Uterus (tissue), 2 donors: ENCODE data around the gene HNRNPC.
"Not testable (repeated sequence)": the region's sequence is repeated elsewhere in the genome, so short reads cannot be mapped to it uniquely, and the experiment has no call there.

Experiments
- POLR2A ChIP-seq, 2 donors: fragments of 450-650 bp; IDR thresholded peaks; one replicate each; pipeline ENCODE4 v1.6.1; 2016; ENCODE audit warnings: antibody characterized with exemption in 2 of 2, mild to moderate bottlenecking in 1 of 2, moderate library complexity in 1 of 2
- TF ChIP-seq, protein P1 (sequence below), 4 experiments: fragments of 200-600 bp in 2 of 4; fragments of 450-650 bp in 2 of 4; sonication (generic) in 2 of 4; IDR thresholded peaks; one replicate each; pipeline ENCODE4 v1.5.1; 2016 to 2019; ENCODE audit warnings: antibody characterized with exemption in 4 of 4, mild to moderate bottlenecking in 2 of 4, moderate library complexity in 1 of 4

DNA sequence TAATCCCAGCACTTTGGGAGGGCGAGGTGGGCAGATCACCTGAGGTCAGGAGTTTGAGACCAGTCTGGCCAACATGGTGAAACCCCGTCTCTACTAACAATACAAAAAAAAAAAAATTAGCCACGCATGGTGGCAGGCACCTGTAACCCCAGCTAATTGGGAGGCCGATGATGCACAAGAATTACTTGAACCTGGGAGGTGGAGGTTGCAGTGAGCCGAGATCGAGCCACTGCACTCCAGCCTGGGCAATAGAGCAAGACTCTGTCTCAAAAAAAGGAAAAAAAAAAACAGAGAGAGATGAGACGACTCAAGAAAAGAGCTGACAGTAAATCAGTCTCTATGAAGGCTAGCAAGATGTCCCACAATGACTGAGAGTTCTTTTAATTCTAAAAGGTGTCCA lies 44.1 kb downstream of the HNRNPC start:
- not testable (repeated sequence) for TF ChIP-seq POLR2A (IDR thresholded peaks at IDR 0.05)
- TF ChIP-seq, protein P1, sequence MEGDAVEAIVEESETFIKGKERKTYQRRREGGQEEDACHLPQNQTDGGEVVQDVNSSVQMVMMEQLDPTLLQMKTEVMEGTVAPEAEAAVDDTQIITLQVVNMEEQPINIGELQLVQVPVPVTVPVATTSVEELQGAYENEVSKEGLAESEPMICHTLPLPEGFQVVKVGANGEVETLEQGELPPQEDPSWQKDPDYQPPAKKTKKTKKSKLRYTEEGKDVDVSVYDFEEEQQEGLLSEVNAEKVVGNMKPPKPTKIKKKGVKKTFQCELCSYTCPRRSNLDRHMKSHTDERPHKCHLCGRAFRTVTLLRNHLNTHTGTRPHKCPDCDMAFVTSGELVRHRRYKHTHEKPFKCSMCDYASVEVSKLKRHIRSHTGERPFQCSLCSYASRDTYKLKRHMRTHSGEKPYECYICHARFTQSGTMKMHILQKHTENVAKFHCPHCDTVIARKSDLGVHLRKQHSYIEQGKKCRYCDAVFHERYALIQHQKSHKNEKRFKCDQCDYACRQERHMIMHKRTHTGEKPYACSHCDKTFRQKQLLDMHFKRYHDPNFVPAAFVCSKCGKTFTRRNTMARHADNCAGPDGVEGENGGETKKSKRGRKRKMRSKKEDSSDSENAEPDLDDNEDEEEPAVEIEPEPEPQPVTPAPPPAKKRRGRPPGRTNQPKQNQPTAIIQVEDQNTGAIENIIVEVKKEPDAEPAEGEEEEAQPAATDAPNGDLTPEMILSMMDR (IDR thresholded peaks at IDR 0.05) = not testable (repeated sequence)
